GM12864 (cell line): ENCODE data around the gene VSIG10.

Source experiments
- DNase-seq: peaks from one replicate; pipeline ENCODE4 v3.0.0-alpha.2; 2011; ENCODE audit warnings: low read depth
- H3K4me3 ChIP-seq: 2 replicates; pipeline ENCODE4 v1.5.1; 2011; ENCODE audit warnings: mild to moderate bottlenecking, low read depth, low read length, control low read depth
- CTCF ChIP-seq: IDR thresholded peaks from 2 replicates; pipeline ENCODE4 v1.5.1; 2011; ENCODE audit warnings: low read depth, mild to moderate bottlenecking, moderate library complexity, low read length, control low read depth, inconsistent platforms; ENCODE audit errors: missing control alignments

VSIG10 gene

GRCh38 chr12:118109088-118109487 lies 5.3 kb upstream of the VSIG10 start:
- H3K4me3 ChIP-seq: no peak overlapping the region
- no peak for TF ChIP-seq CTCF
- no peak for DNase-seq

GRCh38 chr12:118107694-118108093 lies 3.9 kb upstream of the VSIG10 start:
- no peak for TF ChIP-seq CTCF
- DNase-seq: no peak
- H3K4me3 ChIP-seq: no peak overlapping the region

- DNase-seq: no peak
- TF ChIP-seq CTCF: no peak
These were observed 3.2 kb upstream of the VSIG10 start for GRCh38 chr12:118107011-118107410.

GRCh38 chr12:118103201-118103600 lies 610 bp downstream of the VSIG10 start:
- H3K4me3 ChIP-seq: peak overlapping the region; percentile 56
- no peak for TF ChIP-seq CTCF
- no peak for DNase-seq

More at GRCh38 chr12:118107011-118107410, 3.2 kb upstream of the VSIG10 start:
- no peak overlapping the region for H3K4me3 ChIP-seq

- no peak for TF ChIP-seq CTCF
- DNase-seq: no peak
- H3K4me3 ChIP-seq: no peak overlapping the region
These were observed 1.2 kb downstream of the VSIG10 start for GRCh38 chr12:118102609-118103008.

GRCh38 chr12:118102070-118102469 lies 1.7 kb downstream of the VSIG10 start:
- no peak for TF ChIP-seq CTCF
- H3K4me3 ChIP-seq: no peak overlapping the region
- no peak for DNase-seq

- H3K4me3 ChIP-seq: no peak overlapping the region
- DNase-seq: no peak
- TF ChIP-seq CTCF: no peak
These were observed 2.8 kb downstream of the VSIG10 start for GRCh38 chr12:118101051-118101450.
